ENCODE data around the gene RNF212. TPM values are rescaled to one million over a fixed set of nuclear protein-coding genes. Genes with fewer than 3 reads are reported as not detected.

The RNF212 gene
- not detected for total RNA-seq (2021; fragmentation: NEBNext Ultra II Directional; extraction: Animal tissue kit (Norgen Biotek cat#: 25700))
- long read RNA-seq = 0 reads

DNA sequence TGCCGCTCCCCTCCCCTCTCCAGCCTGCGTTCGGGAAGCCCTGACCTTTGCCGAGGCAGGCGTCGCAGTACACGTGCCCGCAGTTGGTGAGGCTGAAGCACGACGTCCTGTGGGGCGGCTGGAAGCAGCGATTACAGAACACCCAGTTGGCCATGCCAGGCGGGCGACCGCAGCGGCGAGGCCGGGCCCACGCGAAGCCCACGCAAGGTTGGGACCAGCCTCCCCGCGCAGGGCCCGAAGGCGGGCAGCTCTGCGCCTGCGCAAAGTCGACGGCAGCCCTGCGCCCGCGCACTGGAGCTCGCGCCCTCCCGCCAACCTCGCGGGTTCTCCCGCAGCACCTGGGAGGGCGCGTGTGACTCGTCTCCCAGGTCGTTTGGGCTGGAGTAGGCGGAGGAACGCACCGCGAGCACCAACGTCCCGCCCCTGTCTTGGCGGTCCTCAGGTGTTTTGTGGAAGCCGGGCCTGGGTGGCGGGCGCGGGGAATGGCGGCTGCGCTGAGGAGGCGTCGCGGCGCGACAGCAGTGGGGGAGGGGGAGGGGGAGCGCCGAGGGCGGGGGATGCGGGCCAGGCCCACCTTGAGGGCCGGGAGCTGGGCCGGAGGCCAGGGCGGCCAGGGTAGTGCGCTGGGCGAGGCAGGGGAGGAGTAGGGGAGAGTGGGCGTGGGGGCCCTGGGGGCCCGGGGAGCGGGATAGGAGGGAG lies at the start of gene RNF212:
Gene RNF212 (minus strand): TSS at position 254 of the 699 bp plus-strand sequence. CDS start 100 bp downstream, at position 154.
- H3K27me3 Mint-ChIP-seq (ENCODE audit: insufficient read depth) = peaks cover 28% of the 10 kb centered on the region
- H3K4me1 Mint-ChIP-seq (ENCODE audit: low read depth) = no peaks in the 10 kb centered on the region
- no peak within 1 kb of the TSS for H3K4me3 Mint-ChIP-seq
- no peaks in the 10 kb centered on the region for H3K9me3 Mint-ChIP-seq
- TF ChIP-seq, protein P1, sequence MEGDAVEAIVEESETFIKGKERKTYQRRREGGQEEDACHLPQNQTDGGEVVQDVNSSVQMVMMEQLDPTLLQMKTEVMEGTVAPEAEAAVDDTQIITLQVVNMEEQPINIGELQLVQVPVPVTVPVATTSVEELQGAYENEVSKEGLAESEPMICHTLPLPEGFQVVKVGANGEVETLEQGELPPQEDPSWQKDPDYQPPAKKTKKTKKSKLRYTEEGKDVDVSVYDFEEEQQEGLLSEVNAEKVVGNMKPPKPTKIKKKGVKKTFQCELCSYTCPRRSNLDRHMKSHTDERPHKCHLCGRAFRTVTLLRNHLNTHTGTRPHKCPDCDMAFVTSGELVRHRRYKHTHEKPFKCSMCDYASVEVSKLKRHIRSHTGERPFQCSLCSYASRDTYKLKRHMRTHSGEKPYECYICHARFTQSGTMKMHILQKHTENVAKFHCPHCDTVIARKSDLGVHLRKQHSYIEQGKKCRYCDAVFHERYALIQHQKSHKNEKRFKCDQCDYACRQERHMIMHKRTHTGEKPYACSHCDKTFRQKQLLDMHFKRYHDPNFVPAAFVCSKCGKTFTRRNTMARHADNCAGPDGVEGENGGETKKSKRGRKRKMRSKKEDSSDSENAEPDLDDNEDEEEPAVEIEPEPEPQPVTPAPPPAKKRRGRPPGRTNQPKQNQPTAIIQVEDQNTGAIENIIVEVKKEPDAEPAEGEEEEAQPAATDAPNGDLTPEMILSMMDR (IDR thresholded peaks at IDR 0.05) = no peak
- no peak within 1 kb of the TSS for H3K27ac Mint-ChIP-seq
- H3K36me3 Mint-ChIP-seq (ENCODE audit: low read depth) = no peaks in the 10 kb centered on the region
- DNase-seq = no peak

DNA sequence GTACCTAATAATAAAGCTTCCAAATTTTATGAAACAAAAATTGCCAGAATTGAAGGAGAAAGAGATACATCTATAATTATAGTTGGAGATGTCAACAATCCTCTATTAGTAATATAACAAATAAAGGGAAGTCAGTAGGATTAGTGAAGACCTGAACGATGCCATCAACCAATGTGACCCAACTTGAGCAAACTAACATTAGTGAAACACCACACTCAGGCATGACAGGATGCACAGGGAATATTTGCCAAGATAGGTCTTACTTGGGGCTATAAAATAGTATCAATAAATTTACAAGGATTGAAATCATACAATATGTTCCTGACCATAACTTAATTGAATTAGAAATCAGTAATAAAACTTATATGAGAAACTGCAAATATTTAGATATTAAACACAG lies 47.0 kb upstream of the RNF212 start:
- TF ChIP-seq, protein P1 (IDR thresholded peaks at IDR 0.05) = no peak
- peaks cover 17% of the 10 kb centered on the region for H3K9me3 Mint-ChIP-seq
- DNase-seq = no peak
- H3K4me1 Mint-ChIP-seq (ENCODE audit: low read depth) = peaks cover 5% of the 10 kb centered on the region; the same call in 1 of the 2 replicates
- no peak overlapping the region for H3K27ac Mint-ChIP-seq
- H3K27me3 Mint-ChIP-seq (ENCODE audit: insufficient read depth) = peaks cover 42% of the 10 kb centered on the region
- H3K36me3 Mint-ChIP-seq (ENCODE audit: low read depth) = peaks cover 11% of the 10 kb centered on the region
- H3K4me3 Mint-ChIP-seq = no peak overlapping the region

GRCh38 chr4:1156069-1156468 lies 42.7 kb upstream of the RNF212 start:
- peaks cover 39% of the 10 kb centered on the region for H3K27me3 Mint-ChIP-seq (ENCODE audit: insufficient read depth)
- peaks cover 11% of the 10 kb centered on the region for H3K36me3 Mint-ChIP-seq (ENCODE audit: low read depth)
- H3K4me3 Mint-ChIP-seq = no peak overlapping the region
- H3K4me1 Mint-ChIP-seq (ENCODE audit: low read depth) = peaks cover 6% of the 10 kb centered on the region; the same call in 1 of the 2 replicates
- peaks cover 17% of the 10 kb centered on the region for H3K9me3 Mint-ChIP-seq
- no peak overlapping the region for H3K27ac Mint-ChIP-seq
- TF ChIP-seq, protein P1 (IDR thresholded peaks at IDR 0.05) = no peak
- DNase-seq = no peak

DNA sequence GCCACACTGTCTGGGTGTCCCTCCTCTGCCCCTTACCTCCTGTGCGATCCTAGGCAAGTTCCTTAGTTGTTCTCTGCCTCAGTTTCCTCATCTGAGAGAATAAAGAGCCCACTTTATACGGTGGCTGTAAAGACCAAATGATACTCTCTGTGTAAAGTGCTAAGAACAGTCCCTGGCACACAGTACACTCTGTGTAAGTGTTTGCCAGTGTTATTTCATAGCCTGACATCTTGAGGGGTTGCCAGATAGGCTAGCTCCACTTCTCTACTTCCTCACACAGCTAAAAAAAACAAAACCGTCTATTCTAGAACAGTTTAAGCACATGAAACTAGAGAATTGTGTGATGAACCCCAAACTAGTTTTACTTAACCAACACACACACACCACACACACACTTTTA lies 42.0 kb upstream of the RNF212 start:
- TF ChIP-seq, protein P1 (IDR thresholded peaks at IDR 0.05) = no peak
- H3K27me3 Mint-ChIP-seq (ENCODE audit: insufficient read depth) = peaks cover 38% of the 10 kb centered on the region
- DNase-seq = no peak
- peaks cover 6% of the 10 kb centered on the region; the same call in 1 of the 2 replicates for H3K4me1 Mint-ChIP-seq (ENCODE audit: low read depth)
- H3K36me3 Mint-ChIP-seq (ENCODE audit: low read depth) = peaks cover 11% of the 10 kb centered on the region
- H3K27ac Mint-ChIP-seq = no peak overlapping the region
- peaks cover 17% of the 10 kb centered on the region for H3K9me3 Mint-ChIP-seq
- no peak overlapping the region for H3K4me3 Mint-ChIP-seq

- TF ChIP-seq, protein P1 (IDR thresholded peaks at IDR 0.05) = no peak
- DNase-seq = peak; percentile 10
These were observed 41.3 kb upstream of the RNF212 start for GRCh38 chr4:1154523-1155182.

More at GRCh38 chr4:1154523-1155182, 41.3 kb upstream of the RNF212 start:
- Mint-ChIP-seq H3K27ac (no peak overlapping the region), H3K36me3 (ENCODE audit: low read depth) (peaks cover 11% of the 10 kb centered on the region), H3K4me1 (ENCODE audit: low read depth) (peaks cover 6% of the 10 kb centered on the region; the same call in 1 of the 2 replicates), H3K4me3 (no peak overlapping the region; the same call in 1 of the 2 replicates), H3K27me3 (ENCODE audit: insufficient read depth) (peaks cover 41% of the 10 kb centered on the region), H3K9me3 (peaks cover 17% of the 10 kb centered on the region)

All from HFFc6 (cell line).